Measurements from ENCODE around the gene ADARB2. TPM values are rescaled to one million over a fixed set of nuclear protein-coding genes. Genes with fewer than 3 reads are reported as not detected.

The ADARB2 gene
- total RNA-seq, 1 donor from 2014 or later: 0.80 TPM

DNA sequence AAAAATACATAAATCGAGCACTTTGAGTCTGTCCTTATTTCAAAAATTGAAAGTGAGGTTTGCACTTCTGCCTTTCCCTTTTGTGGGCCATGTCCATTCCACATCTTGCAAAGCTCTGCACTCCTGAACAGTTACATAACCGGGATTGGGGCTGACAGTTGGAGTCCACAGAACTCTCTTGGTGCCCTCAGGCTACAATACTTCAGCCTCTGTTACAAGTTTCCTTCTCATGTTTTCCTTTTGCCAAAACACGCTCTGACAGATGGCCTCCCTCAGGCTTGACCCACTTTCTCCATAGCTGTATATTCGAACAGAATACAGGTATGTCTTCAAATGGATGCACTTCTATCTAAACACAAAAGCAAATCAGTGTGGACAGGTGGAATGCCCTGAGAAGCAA is 345.2 kb downstream of the ADARB2 start:
- DNase-seq (no peak), ATAC-seq (no peak)
- TF ChIP-seq, protein P1, sequence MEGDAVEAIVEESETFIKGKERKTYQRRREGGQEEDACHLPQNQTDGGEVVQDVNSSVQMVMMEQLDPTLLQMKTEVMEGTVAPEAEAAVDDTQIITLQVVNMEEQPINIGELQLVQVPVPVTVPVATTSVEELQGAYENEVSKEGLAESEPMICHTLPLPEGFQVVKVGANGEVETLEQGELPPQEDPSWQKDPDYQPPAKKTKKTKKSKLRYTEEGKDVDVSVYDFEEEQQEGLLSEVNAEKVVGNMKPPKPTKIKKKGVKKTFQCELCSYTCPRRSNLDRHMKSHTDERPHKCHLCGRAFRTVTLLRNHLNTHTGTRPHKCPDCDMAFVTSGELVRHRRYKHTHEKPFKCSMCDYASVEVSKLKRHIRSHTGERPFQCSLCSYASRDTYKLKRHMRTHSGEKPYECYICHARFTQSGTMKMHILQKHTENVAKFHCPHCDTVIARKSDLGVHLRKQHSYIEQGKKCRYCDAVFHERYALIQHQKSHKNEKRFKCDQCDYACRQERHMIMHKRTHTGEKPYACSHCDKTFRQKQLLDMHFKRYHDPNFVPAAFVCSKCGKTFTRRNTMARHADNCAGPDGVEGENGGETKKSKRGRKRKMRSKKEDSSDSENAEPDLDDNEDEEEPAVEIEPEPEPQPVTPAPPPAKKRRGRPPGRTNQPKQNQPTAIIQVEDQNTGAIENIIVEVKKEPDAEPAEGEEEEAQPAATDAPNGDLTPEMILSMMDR (IDR thresholded peaks at IDR 0.05): no peak
- Histone ChIP-seq H3K27me3 (ENCODE audit: low read depth) (no peaks in the 10 kb centered on the region), H3K36me3 (no peaks in the 10 kb centered on the region), H3K27ac (no peak overlapping the region), H3K4me1 (no peaks in the 10 kb centered on the region), H3K4me3 (no peak overlapping the region), H3K9me3 (no peaks in the 10 kb centered on the region)
- intact Hi-C loops (cut with DNase I): no loop called here

DNA sequence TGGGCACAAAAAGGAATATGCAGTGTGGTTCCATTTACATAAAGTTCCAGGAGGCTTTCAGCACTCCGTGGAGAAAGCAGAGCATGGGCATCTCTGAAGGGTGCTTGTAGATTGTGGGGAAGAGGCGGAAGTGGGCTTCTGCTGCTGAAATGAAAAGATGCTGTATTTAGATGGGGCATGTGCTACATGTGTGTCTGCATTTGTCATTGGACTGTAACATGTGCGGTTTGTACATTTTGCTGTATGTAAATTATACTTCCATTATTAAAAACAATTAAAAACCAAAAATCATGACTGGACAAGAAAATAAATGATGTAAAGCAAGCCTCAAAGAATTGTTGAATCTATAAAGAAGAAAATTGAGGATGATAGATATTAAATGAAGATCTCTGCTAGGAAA is 347.1 kb downstream of the ADARB2 start:
- no peaks in the 10 kb centered on the region for H3K36me3 ChIP-seq
- no peak for DNase-seq
- H3K27ac ChIP-seq: no peak overlapping the region
- no peak for ATAC-seq
- no peaks in the 10 kb centered on the region for H3K4me1 ChIP-seq
- no peak overlapping the region for H3K4me3 ChIP-seq
- intact Hi-C loops (cut with DNase I): no loop called here
- no peaks in the 10 kb centered on the region for H3K27me3 ChIP-seq (ENCODE audit: low read depth)
- H3K9me3 ChIP-seq: no peaks in the 10 kb centered on the region
- TF ChIP-seq, protein P1 (IDR thresholded peaks at IDR 0.05): no peak

DNA sequence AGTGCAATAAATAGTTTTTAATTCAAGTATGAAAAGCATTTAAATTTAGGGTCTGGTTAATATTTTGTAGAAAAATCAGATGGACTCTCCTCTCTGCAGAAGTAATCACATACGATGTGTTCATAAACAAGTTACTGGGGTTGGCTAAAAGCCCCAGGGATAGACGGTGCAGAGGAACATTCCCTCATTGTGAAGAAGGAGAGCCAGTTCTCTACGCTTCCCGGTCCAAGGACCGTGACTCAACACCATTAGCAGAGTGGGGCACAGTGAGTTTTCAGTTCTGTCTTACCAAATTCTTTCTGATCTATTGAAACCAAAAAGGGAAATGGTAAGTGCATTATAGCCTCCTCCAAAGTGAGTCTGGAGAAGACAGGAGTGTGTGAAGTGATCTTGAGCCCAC is 353.3 kb downstream of the ADARB2 start:
- no peaks in the 10 kb centered on the region for H3K9me3 ChIP-seq
- no peaks in the 10 kb centered on the region for H3K36me3 ChIP-seq
- DNase-seq: no peak
- H3K4me3 ChIP-seq: no peak overlapping the region
- H3K27me3 ChIP-seq (ENCODE audit: low read depth): peaks cover 5% of the 10 kb centered on the region
- H3K27ac ChIP-seq: no peak overlapping the region
- ATAC-seq: no peak
- TF ChIP-seq, protein P1 (IDR thresholded peaks at IDR 0.05): no peak
- H3K4me1 ChIP-seq: no peaks in the 10 kb centered on the region
- intact Hi-C loops (cut with DNase I): no loop called here

- Histone ChIP-seq H3K27me3 (ENCODE audit: low read depth) (peaks cover 18% of the 10 kb centered on the region), H3K4me1 (no peaks in the 10 kb centered on the region), H3K36me3 (no peaks in the 10 kb centered on the region), H3K27ac (no peak overlapping the region), H3K4me3 (no peak overlapping the region), H3K9me3 (no peaks in the 10 kb centered on the region)
- TF ChIP-seq, protein P1 (IDR thresholded peaks at IDR 0.05): no peak
- DNase-seq: no peak
- intact Hi-C loops (cut with DNase I): no loop called here
- ATAC-seq: no peak
These were observed 354.6 kb downstream of the ADARB2 start for GRCh38 chr10:1382711-1383110.

- intact Hi-C loops (cut with DNase I): no loop called here
- Histone ChIP-seq H3K36me3 (no peaks in the 10 kb centered on the region), H3K27ac (no peak overlapping the region), H3K4me3 (no peak overlapping the region), H3K27me3 (ENCODE audit: low read depth) (peaks cover 18% of the 10 kb centered on the region), H3K4me1 (no peaks in the 10 kb centered on the region), H3K9me3 (no peaks in the 10 kb centered on the region)
- no peak for DNase-seq
- TF ChIP-seq, protein P1 (IDR thresholded peaks at IDR 0.05): no peak
- ATAC-seq: no peak
These were observed 356.0 kb downstream of the ADARB2 start for GRCh38 chr10:1381339-1381738.
